Activated CD4-positive, CD25-positive, alpha-beta regulatory T cell treated with anti-CD3 and anti-CD28 coated beads, Interleukin-2, amount 50 U/mL, for 16 hours (primary cell): ENCODE data around the gene WNT3A.

Experiments
- DNase-seq: peaks from one replicate; pipeline ENCODE4 v3.0.0-alpha.2; 2020; ENCODE audit warnings: low read depth, low spot score

WNT3A gene

GRCh38 chr1:228084325-228084724 is 77.5 kb downstream of the WNT3A start:
- DNase-seq, result no peak

DNA sequence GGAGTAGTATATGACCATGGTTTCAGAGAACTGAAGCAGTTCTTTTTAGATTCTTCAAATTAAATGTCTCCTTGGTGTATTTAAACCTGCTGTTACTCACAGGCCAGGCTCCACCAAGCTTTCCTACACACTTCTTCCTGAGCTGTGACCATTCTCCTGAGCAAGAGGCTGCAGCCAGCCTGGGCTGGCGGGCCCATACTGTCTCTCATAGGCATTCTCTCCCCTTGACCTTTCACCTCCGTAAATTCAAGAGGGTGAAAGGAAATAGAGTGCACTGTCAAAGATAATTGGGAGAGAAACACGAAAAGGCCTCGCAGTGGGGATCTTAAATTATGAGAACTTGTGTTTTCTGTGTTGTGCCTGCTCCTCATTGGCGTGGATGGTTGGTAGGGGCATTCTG is 78.0 kb downstream of the WNT3A start:
- no peak for DNase-seq

- no peak for DNase-seq
Observed at GRCh38 chr1:228085287-228085951, 78.6 kb downstream of the WNT3A start.

DNA sequence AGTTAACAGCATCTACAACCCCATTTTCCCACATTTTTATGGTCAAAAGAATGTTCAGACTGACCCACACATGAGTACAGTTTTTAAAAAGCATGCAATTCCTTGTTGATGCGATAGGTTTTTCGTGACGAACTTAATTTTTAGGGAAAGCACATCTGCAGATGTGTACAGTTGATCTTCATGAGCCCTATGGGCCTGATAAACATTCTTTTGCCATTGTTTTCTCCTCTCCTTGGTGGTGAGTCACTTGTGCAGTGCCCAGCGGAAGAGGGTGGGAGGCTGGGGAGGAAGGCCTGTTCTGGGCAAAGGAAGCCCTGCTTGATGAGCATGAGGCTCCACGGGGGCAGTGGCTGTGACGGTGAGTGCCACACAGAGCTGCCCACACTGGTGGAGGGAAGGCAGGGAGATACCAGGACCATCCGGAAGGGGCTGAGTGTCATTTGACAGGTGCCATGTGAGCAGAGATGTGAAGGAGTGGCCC is 81.0 kb downstream of the WNT3A start:
- DNase-seq, result no peak

DNA sequence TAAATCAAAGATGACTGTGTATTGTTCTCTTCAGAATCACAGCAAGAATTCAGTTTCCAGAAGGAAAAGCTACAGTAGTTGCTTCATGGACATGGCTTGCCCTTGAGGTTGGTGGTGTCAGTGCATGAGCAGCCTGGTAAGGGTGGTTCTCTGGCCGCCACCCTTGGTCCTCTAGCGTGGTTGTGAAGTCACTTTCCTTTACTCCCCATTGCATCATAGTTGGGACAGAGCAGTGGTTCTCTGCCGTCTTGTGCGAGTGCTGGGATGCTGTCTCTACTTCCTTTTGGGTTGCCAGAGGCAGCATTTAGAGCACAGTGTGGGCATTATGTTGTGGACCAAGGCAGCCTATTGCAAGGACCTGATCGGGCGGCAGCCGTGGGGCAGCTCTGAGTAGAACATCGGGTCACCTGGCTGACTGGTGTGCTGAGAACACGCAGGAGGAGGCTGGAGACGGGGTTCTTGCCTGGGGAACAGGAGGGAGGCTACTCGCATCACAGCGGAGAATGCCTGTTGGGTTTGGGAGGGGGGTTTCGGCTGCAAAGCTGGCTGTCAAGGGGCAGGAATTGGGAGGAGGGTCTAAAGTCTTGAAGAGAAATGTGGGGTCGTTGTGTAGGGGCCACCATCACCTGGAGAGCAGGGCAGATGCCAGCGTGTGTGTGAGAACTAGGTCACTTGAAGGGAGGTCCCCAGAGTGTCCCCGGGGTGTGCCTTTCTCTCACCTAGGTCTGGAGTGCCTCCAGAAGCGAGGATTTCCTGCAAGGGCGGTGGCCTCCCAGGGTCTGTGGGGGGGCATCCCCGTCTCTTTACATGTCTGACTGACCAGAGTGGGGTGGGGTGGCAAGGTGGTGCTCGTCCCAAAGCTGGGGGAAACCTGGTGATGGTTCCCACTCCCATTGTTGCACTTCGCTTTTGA is 82.0 kb downstream of the WNT3A start:
- DNase-seq, result no peak

DNA sequence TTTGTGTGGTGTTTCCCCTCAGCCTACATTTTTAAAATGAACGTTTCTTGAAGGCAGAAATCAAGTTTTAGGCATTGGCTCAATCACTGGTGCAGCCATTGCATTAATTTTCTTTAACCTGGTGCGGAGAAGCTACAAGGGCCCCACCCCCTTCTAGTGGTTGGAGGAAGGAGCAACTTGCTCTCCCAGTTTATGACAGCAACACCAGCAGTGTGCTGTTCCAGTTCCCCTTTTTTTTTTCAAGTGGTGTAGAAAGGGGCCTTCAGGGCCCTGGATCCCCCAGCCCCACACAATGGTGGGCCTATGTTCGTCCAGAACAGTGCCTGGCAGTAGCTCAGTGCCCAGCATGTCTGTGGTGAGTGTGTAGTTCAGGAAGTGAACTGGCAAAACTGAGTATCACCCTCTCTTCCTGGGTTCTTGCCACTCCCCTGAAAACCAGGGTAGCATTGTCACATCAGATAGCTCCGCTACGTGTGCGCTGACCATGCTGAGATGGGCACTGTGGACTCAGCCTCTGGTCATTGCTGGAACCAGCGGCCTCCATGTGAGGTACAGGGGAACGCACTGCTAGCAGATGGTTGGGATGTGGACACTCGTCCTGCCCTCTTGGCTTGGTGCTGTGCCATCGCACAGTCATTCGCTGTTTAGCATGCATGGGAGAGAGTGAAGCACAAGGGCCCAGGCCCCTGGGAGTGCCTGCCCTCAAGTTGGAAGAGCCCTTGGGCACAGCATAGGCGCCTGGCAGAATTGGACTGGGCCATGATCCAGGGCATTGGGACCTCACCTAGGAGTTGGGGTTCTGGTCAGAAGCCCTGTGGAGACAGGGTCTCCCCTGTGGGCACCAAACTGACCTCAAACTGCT is 83.0 kb downstream of the WNT3A start:
- DNase-seq, result no peak

- DNase-seq, result no peak
Observed at GRCh38 chr1:228090613-228091081, 83.8 kb downstream of the WNT3A start.

DNA sequence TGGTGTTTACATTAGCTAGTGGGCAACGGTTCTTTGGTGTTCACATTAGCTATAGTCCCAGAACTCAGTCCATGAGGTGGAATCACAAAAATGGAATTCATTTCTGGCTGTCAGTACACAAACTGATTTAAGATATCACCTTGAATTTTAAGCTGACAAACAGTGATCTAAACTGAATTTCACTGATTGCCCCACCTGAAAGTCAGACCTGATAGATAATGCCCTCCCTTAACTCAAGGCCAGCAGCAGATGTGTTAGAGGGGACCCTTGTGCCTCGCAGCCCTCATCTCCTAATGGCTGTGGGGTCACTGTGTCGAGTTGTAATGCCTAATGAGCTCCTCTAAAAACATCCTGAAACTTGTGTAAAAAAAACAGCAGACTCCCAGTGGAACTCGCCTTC is 84.3 kb downstream of the WNT3A start:
- no peak for DNase-seq

- no peak for DNase-seq
Observed at GRCh38 chr1:228092342-228093049, 85.7 kb downstream of the WNT3A start.

DNA sequence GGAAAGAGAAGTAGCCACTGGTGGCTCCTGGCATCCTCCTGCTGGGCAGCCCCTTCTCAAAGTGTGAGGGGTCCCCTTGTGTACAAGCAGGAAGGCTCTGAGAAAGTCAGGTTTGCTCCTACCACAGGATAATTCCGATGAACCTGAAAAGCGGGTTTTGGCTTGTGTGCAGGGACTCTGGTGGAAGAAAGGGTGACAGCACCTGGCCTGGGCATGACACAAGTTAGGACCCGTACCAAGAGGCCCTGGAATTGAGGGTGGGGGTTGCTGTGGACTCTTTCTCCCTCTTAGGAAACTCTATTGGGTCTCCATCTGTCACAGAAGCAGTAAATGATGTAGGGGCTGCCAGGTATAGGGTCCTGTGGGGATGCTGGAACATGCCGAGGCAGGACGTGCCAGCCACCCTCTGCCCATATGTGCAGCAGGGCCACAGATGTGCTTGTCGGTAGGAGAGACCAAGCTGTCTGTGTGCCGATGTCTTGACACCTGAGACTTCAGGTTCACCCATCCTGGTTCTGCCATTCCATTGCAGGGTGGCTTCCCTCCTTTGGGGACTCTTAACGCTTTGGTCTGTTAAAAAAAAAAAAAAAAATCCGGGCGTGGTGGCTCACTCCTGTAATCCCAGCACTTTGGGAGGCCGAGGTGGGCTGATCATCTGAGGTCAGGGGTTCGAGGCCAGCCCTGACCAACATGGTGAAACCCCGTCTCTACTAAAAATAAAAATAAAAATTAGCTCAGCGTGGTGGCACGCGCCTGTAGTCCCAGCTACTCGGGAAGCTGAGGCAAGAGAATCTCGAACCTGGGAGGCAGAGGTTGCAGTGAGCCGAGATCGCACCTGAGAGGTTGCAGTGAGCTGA is 86.5 kb downstream of the WNT3A start:
- DNase-seq, result no peak

DNA sequence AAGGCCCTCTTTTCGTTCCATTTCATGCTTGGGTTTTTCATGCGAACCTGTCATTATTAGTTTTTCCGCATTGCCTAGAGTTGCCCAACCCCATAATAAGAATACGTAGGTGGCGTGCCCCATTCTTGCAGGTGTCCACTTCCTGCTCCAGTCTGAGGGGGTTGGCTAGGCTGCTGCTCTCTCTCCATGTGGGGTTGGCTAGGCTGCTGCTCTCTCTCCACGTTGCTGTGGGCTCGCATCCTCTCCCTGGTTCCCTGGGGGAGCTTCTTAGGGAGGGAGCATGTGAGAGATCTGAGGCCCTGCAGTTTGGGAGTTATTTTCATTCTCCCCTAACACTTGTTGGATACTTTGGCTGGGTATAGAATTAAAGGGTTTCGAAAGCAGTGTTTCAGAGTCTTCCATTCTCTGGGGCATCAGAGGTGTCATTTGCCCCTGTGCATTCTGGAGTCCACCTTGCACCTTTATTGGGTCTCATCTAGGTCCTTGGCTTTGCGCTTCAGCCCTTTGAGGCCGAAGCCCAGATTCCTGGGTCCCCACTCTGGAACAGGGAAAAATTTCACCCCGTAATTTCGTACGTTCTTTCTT is 87.7 kb downstream of the WNT3A start:
- no peak for DNase-seq

DNA sequence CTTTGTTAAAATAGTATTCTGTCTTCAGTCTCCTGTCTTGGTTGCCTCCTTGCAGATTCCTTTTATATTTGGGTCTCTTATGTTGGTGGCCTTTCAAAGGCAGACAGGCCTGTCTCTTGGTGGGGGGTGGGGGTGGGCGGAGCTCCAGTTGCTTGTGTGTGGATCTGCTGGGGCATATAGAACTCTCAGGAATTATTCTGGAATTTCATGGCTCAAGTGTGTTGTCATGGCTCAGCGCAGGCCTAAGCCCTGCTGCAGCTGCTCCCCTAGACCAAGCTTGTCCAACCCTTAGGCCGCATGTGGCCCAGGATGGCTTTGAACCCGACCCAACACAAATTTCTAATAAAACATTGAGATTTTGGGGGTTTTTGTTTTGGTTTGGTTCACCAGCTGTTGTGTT is 88.4 kb downstream of the WNT3A start:
- DNase-seq, result no peak

- no peak for DNase-seq
Observed at GRCh38 chr1:228095938-228096337, 89.1 kb downstream of the WNT3A start.

- DNase-seq, result no peak
Observed at GRCh38 chr1:228096416-228097332, 89.9 kb downstream of the WNT3A start.

DNA sequence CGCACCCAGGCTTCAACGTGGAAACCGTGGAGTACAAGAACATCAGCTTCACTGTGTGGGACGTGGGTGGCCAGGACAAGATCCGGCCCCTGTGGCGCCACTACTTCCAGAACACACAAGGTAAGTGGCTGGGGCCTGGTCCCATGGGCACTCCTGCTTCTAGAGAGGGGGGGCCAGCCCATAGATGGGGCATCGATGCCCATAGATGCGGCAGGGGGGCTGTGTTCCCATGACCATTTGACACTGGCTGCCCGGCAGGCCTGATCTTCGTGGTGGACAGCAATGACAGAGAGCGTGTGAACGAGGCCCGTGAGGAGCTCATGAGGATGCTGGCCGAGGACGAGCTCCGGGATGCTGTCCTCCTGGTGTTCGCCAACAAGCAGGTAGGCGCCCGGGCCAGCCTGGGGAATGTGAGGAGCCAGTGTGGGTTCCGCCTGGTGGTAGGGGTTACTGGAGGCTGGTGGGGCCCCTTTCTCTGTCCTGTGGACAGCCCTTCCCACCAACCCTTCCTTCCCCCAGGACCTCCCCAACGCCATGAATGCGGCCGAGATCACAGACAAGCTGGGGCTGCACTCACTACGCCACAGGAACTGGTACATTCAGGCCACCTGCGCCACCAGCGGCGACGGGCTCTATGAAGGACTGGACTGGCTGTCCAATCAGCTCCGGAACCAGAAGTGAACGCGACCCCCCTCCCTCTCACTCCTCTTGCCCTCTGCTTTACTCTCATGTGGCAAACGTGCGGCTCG is 90.7 kb downstream of the WNT3A start:
- no peak for DNase-seq

GRCh38 chr1:228098323-228098931 is 91.6 kb downstream of the WNT3A start:
- no peak for DNase-seq

GRCh38 chr1:228099331-228099732 is 92.5 kb downstream of the WNT3A start:
- DNase-seq, result no peak
